GM19438 (cell line): ENCODE results near the gene MCOLN1.

Experiments used
- ATAC-seq: cut with Tn5 transposase; IDR thresholded peaks from one replicate; pipeline ENCODE4 v1.9.1; 2021; ENCODE audit warnings: low read depth; ENCODE audit not compliant: unreplicated experiment

Gene MCOLN1

DNA sequence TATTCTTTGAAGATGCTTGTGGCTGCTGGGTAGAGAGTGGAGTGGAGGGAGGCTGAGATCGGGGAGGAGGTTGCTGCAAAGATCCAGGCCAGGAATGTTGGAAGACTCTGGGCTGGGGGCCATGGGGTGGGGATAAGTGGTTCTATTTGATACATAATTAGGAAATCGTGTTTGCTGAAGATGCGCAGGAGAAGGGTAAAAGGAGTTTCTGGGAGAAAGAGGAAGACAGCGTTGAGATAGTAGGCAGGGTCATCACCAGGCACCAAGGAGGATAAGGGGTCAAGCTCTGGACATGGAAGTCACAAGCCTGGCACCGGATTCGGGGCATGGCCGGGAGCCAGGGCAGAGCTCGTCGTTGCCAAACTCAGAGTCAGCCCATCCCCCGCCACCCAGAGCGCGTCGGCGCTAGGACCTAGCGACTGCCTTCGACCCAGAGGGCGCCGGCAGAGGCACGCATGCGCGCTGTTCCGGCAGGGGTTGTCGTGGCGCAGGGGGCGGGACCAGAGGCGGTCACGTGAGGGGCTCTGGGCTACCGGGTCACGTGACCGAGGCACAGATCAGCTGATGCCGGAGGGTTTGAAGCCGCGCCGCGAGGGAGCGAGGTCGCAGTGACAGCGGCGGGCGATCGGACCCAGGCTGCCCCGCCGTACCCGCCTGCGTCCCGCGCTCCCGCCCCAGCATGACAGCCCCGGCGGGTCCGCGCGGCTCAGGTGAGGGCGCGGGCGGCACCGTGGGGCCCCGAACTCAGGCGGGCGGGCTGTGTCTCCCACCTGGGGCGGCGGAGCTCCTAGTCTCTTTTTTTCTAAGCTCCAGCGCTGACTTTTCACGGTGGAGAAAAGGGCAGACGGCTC lies at the start of gene MCOLN1:
TSS of gene MCOLN1 (plus strand) at position 553 of the 851 bp plus-strand sequence. CDS start at position 680, 127 bp downstream.
- ATAC-seq: peak; percentile 75

DNA sequence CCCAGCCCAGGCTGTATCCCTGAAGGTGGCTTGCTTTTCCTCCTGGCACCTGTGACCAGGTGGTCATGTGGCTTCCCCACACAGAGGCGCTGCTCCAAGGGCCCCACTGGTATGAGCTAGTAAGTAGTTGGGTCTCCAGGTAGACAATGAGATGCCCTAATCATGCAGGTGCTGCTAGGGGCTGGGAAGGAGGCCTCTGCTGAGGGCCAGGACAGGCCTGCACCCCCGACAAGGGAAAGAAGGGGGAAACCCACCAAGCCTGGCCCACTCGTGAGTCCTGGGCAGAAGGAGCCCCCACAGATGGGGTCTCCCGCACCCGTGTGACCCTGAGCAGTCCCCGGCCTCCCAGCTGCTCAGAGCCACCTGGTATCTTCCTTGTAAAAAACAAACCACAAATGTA lies 46.8 kb upstream of the MCOLN1 start:
- no peak for ATAC-seq

DNA sequence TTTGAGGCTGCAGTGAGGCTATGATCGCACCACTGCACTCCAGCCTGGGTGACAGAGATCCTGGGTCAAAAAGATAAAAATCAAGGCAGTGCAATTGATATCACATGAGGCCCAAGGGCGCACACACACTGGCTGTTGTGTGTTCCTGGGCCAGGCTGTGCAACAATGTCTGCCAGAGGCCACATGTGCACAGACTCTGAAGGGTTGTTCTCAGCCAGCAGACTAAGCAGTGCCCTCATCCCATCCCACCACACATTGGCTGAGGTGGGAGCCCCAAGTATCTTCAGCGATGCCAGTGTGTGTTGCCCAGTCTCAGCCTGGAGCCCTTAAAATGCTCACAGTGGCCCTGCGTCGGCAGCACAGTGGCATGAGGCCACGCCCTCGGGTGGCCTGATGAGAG lies 46.2 kb upstream of the MCOLN1 start:
- ATAC-seq: no peak

DNA sequence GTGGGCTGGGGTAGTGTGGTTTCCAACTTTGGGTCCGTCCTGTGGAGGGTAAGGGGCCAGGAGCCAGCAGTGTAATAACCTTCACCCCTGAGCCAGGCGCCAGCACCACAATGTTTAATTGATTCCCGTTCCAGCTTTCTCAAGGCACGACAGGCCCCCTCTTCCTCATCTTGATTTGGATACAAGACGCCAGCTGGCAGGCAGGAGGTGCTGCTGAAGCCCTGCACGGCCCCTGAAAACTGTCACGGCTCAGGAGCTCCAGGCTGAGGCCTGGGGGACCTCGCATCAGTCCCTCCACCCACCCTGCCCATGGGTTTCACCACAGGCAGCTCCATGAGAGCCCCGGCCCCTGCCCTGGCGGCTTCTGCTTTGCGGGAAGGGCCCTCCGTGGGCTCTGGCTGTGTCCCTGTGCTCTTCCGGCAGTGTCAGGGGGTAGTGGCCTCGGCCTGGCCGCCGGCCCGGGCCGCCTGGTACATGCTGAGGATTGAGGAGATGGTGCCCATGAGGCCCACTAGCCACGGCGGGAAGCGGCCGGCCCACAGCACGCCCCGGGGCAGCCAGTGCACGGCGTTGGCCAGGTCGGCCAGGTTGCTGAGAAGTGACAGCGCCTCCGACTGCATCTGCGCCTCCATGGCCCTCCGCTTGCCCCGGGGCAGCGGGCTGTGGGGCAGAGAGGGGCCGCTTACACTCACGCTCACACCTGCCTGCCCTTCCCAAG lies 45.5 kb upstream of the MCOLN1 start:
- no peak for ATAC-seq

DNA sequence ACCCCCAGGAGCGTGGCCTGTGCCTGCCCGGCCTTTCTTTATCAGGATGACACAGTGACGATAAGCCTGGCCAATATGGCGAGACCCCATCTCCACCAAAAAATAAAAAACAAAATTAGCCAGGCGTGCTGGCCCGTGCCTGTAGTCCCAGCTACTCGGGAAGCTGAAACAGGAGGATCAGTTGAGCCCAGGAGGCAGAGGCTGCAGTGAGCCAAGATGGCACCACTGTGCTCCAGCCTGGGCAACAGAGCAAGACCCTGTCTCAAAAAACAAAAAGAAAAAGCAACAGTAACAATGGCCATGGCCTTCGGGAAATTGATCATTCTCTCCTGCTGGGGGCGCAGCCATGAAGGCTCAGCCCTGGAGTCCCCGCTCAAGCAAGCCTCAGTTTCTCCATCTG lies 44.7 kb upstream of the MCOLN1 start:
- no peak for ATAC-seq

DNA sequence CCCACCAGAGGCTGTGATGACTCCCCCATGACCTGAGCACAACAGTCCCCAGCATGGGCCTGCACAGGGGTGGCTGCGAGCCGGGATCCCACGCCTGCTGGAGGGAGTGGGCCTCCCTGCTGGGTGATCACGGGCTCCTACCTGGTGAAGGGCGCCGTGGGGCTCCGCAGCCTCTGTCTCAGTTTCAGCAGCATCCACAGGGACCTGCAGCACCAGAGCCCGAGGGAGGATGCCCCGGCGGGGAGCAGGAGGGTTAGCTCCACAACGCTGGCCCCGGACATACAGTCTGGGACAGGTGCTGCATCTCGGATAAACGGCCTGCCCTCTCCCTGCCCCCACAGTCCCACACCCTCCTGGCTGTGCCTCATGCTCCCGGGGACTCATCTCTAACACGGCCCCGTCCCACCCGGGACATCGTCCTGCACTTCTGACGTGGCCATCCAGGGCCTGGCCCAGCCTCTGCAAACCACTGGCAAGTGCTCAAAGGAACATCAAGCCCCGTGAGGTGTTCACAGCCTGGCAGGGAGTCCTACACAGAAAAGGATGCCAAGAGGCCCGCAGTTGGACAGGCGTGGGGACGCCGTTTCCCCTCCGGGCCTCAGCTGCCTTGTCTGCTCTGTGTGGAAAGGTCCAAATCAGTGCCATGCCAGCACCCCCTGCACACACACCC lies 44.1 kb upstream of the MCOLN1 start:
- no peak for ATAC-seq

DNA sequence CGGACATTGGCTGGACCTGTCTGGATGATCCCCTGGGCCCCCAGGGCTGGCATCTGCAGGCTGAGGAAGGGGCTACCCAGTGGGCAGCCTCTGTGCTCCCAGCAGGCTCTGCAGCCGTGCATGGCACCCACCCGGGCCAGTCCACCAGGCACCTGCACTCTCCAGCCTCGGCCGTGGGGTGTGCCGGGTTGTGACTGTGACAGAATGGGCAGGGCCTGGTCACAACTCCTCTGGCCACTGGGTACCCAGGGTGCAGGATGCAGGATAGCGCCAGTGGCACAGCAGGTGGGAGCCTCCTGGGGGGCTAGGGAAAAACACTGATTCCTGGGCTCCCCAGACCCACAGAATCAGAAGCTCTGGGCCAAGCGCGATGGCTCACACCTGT lies 43.6 kb upstream of the MCOLN1 start:
- no peak for ATAC-seq

DNA sequence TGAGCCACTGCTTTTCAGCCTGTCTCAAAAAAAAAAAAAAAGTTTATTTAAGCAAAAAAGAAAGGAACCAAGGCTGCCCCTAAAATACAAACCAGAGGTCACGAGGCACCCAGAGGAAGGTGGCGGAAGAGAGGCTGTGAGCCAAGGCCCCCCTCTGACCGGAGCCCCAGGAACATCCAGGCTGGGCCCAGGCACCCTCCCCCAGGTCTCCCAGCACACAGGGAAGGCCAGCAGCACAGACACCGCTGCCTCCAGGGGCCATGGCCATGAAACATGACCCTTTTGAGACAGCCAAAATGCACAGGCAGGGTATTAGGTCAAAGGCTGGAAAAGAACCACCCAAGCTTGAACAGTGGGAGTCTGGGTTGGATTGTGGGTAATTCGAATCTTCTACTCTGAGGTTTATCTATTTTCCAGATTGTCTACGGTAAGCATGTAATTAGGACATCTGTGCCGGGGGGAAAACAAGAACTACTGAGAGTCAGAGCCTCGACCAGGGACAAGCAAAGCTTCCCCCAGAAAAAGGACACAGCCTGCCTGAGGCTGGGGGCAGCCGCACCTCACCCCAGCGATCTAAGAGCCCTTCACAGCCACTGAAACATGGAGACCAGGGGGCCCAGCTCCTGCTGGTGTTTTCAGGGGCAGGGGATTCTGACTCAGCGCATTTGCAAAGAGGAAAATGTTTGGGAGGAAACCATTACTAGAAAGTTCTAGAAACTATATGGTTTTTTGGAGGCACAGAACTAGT lies 42.0 kb upstream of the MCOLN1 start:
- ATAC-seq: no peak

DNA sequence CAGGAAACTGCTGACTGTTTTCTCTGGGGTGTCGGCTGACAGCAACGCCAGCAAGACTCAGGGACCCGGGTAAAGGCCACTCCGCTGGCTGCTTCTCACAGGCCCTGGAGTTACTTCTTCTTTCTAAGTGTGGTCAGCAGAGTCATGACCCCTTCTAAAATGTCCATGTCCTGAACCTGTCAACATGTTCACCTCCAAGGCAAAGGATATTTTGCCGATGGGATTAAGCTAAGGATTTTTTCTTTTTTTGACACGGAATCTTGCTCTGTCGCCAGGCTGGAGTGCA lies 41.5 kb upstream of the MCOLN1 start:
- no peak for ATAC-seq

DNA sequence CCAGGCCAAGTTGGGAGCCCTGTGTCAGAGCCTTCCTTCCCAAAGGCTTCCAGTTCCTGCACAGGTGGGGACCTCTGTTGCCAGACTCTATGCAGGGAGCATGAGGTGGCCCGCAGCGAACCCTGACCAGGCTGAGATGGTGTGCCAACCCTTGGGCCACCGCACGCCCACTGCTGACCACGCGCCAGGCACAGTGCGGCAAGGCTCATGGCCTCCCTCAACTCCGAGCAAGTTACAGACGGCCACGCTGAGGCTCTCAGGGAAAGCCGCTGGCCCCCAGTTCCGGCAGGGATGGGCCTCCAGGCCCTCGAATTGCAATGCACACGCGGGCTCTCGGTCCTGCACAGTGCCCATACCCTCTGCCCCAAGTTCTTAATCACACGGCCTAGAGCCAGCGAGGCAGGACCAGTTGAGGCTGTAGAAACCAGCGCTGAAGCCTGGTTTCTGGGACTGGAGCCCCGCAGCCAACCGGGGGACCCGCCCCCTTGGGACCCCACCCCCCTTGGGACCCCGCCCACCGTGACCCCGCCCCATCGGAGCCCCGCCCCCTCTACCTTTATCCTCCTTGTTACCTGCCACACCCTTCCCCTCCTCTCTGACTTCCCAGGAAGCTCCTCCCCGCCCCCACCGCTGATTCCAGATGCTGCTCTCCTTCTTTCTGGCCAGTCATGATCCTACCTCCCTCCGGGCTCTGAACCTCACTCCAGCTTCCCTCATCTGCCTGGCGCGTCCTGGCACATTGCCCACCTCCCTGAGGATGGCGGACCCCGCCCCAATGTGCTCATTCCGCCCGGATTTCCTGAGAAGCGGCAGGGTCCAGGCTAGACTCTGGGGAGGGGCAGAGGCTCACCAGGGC lies 39.6 kb upstream of the MCOLN1 start:
- no peak for ATAC-seq

DNA sequence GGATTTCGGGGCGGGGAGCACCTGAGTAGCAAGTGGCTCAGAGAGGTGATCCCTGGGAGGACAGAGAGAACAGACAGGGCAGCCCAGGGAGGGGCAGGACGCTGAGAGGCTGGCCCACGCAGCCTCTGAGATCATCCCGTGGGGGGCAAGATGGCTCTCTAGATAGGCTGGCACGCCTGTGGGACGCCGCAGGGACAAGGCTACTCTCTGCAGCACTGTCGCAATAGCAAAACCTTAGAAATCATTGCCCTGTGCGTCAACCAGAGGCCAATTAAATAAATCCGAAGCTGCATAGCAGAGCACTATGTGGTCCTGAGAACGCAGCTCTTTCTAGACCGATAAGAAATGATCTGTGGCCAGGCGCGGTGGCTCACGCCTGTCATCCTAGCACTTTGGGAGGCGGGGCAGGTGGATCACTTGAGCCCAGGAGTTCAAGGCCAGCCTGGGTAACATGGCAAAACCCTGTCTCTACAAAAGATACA lies 38.7 kb upstream of the MCOLN1 start:
- no peak for ATAC-seq

DNA sequence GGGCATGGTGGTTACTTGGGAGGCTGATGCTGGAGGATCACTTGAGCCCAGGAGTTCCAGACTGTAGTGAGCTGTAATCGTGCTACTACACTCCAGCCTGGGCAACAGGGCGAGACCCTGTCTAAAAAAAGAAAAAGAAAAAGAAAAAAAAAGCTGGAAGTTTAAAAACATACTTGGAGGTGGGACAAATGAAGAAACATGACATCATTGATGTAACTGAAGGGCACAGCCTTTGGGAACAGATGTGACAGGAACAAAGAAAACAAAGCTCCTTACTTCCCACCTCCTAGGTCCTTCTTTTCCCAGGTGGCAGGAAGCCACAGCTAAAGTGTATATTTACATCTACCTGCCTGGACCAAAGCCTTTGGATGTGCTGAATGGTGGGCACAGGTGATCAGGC lies 35.5 kb upstream of the MCOLN1 start:
- no peak for ATAC-seq

DNA sequence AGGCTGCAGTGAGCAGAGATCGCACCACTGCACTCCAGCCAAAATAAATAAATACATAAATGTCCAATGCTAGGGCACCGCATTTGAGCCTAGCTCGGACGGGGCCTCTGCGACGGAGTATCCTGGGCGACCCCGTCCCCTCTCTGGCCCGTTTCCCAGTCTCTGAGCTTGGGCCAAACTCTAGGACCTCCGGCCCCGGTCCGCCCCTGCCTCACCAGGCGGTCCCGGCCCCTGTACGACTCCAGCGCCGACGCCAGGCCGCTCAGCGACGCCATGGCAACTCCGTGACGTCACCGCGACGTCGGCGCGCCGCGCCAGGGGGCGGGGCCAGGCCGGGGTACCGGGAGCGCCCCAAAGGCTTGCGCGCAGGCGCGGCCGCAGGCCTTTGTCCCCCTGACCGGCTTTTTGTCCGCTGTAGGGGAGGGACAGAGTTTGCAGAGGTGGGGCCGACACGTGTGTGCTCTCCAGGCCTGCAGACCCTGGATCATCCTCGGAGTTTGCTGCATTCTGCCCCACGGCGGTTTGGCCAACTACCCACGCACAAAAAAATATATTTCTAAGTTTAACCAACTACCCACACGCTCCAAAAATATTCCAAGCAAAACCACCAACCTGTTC lies 33.6 kb upstream of the MCOLN1 start, which contains the start of gene PEX11G:
TSS of gene PEX11G (minus strand) at position 300 of the 618 bp plus-strand sequence. CDS start at position 275, 25 bp downstream.
- ATAC-seq: peak; percentile 70

DNA sequence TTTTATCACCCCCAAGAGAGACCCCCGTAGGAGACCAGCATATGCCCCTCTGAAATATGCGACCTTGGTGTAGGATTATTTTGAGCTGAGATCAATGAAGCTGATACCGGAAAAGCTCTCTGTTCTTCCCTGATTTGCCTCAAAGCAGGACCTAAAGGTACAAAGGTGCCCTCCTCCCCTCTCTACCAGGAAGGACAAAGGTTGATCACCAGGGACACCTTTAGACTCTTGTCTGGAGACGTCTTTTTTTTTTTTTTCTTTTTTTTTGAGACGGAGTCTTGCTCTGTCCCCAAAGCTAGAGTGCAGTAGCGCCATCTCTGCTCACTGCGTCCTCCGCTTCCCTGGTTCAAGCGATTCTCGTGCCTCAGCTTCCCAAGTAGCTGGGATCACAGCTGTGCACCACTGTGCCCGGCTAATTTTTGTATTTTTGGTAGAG lies 32.8 kb upstream of the MCOLN1 start:
- no peak for ATAC-seq

DNA sequence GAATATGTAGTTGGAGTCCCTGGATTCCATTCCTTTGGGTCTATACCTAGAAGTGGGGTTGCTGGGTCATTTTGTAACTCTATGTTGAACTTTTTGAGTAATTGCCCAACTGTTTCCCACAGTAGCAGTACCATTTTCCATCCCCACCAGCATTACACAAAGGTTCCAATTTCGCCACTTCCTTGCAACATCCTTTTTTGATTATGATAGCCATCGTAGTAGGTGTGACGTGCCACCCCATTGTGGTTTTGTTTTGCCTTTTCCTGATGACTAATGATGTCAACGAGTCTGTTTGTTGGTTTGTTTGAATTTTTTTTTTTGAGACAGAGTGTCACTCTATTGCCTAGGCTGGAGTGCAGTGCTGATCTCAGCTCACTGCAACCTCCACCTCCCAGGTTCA lies 30.3 kb upstream of the MCOLN1 start:
- no peak for ATAC-seq

DNA sequence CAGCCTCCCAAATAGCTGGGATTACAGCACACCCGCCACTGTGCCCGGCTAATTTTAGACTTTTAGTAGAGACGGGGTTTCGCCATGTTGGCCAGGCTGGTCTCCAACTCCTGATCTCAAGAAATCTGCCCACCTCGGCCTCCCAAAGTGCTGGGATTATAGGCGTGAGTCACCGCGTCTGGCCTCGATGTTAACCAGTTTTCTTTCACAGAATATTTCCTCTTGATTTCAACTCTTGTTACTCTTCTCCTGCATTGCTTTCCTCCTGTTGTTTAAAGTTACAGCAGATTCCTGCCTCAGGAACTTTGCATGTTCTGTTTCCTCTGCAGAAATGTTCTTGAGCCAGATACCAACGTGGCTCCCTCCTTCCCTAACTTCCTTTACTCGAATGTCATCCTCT lies 29.9 kb upstream of the MCOLN1 start:
- no peak for ATAC-seq

DNA sequence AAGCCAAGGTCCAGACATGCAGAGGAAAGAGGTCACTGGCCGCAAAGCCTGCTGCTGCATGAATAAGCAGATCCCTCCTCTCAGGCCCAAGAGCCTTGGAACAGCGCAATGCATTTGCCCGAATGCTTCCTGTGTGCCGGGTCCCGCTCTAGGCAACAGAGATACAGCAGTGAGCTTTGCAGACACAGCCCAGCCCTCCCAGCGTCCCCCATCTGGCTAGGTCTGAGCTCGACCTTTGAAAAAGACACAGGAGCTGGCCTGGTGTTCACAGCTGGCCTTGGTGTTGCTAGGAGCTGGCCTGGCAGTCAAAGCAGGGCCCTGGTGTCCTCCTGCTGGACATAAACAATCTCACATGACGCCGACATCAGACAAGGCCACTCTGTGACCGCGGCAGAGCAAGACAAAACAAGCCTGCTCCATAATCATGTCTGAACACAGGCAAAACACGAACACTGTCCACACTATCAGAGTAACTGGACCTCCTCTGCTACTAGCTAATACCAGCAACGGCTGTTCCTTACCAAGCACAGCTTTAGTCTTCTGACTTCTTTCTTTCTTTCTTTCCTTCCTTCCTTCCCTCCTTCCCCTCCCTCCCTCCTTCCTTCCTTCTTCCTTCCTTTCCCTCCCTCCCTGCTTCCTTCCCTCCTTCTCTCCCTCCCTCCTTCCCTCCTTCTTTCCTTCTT lies 27.9 kb upstream of the MCOLN1 start:
- no peak for ATAC-seq

DNA sequence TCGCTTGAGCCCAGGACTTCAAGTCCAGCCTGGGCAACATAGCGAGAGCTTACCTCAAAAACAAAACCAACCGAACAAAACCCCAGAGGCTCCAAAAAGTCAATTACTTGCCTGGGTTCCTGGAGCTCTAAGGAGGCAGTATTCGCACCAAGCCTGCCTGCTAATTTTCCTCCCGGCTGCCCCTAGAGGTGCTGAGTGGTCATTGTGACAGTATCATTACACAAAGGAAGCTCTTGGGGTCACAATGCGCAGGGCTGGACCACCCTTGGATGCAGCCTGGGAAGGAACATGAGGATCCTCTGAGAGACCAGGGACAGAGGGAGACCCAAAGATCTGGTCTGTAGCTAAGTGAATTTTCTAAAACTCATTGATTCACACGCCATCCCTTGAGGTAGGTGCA lies 25.1 kb upstream of the MCOLN1 start:
- ATAC-seq: no peak
